HepG2 (cell line): ENCODE data around the gene TBL3. TPM values are rescaled to one million over a fixed set of nuclear protein-coding genes. Genes with fewer than 3 reads are reported as not detected.
A peak's percentile ranks its signal among the peaks of the same experiment; 100 is the strongest.

Experiments used
- EHMT2 ChIP-seq: fragments of 200-600 bp; sonication (generic); IDR thresholded peaks from 2 replicates; pipeline ENCODE4 v1.7.0; 2017; ENCODE audit warnings: antibody characterized with exemption, low read depth, low read length, borderline replicate concordance
- GTF2F1 ChIP-seq: fragments of 150-350 bp; IDR thresholded peaks from 2 replicates; pipeline ENCODE4 v1.6.1; 2014; ENCODE audit warnings: low read length
- HOXA3 ChIP-seq: sonication (generic); formaldehyde crosslinking; IDR thresholded peaks from 2 replicates; pipeline ENCODE4 v1.5.0; 2020; ENCODE audit warnings: missing genetic modification reagents
- IKZF4 ChIP-seq: sonication (generic); formaldehyde crosslinking; IDR thresholded peaks from 2 replicates; pipeline ENCODE4 v1.5.1; 2020; ENCODE audit warnings: borderline replicate concordance, mild to moderate bottlenecking, low read depth, missing genetic modification reagents; ENCODE audit errors: not compliant biosample characterization
- MAFK ChIP-seq, 2 experiments: IDR thresholded peaks in 1 of 2; conservative IDR thresholded peaks in 1 of 2; 2 replicates each; pipeline ENCODE4 v1.6.1; 2011; ENCODE audit warnings: improper control_type of control experiment in 2 of 2, low read length in 2 of 2
- MED13 ChIP-seq: sonication (generic); formaldehyde crosslinking; IDR thresholded peaks from 2 replicates; pipeline ENCODE4 v1.5.0; 2020; ENCODE audit warnings: missing genetic modification reagents
- NONO ChIP-seq, 2 experiments: fragments of 450-650 bp in 1 of 2; sonication (generic) in 1 of 2; formaldehyde crosslinking in 1 of 2; IDR thresholded peaks in 1 of 2; conservative IDR thresholded peaks in 1 of 2; 2 replicates each; pipeline versions ENCODE4 v1.6.1 to v1.8.0; 2017 to 2022; ENCODE audit warnings: mild to moderate bottlenecking in 1 of 2, missing genetic modification reagents in 1 of 2, moderate library complexity in 1 of 2
- POGK ChIP-seq: sonication (generic); formaldehyde crosslinking; conservative IDR thresholded peaks from 2 replicates; pipeline ENCODE4 v1.8.0; 2022; ENCODE audit warnings: mild to moderate bottlenecking, moderate library complexity, missing genetic modification reagents
- RBAK ChIP-seq: sonication (generic); formaldehyde crosslinking; IDR thresholded peaks from 2 replicates; pipeline ENCODE4 v1.5.1; 2020; ENCODE audit warnings: mild to moderate bottlenecking, missing genetic modification reagents
- RFX3 ChIP-seq: IDR thresholded peaks from 2 replicates; pipeline ENCODE4 v1.6.1; 2016; ENCODE audit warnings: missing biosample characterization, missing genetic modification reagents
- SIX4 ChIP-seq: sonication (generic); formaldehyde crosslinking; IDR thresholded peaks from 2 replicates; pipeline ENCODE4 v1.4.0; 2020; ENCODE audit warnings: missing genetic modification reagents
- SMARCE1 ChIP-seq: fragments of 450-650 bp; IDR thresholded peaks from 2 replicates; pipeline ENCODE4 v1.6.1; 2017; ENCODE audit warnings: borderline replicate concordance
- YY1 ChIP-seq: IDR thresholded peaks from 2 replicates; pipeline ENCODE4 v1.6.1; 2011; ENCODE audit warnings: low read length, low read depth, moderate library complexity, mild to moderate bottlenecking; ENCODE audit not compliant: insufficient read depth, insufficient replicate concordance
- ZBTB37 ChIP-seq: sonication (generic); formaldehyde crosslinking; IDR thresholded peaks from 2 replicates; pipeline ENCODE4 v1.4.0; 2020; ENCODE audit warnings: mild to moderate bottlenecking, missing genetic modification reagents
- ZNF367 ChIP-seq: sonication (generic); formaldehyde crosslinking; IDR thresholded peaks from 2 replicates; pipeline ENCODE4 v1.4.0; 2020; ENCODE audit warnings: missing genetic modification reagents, borderline replicate concordance
- ZNF552 ChIP-seq: sonication (generic); formaldehyde crosslinking; IDR thresholded peaks from 2 replicates; pipeline ENCODE4 v1.9.0; 2022; ENCODE audit warnings: missing genetic modification reagents, mild to moderate bottlenecking, borderline replicate concordance
- ZNF557 ChIP-seq: sonication (generic); formaldehyde crosslinking; IDR thresholded peaks from 2 replicates; pipeline ENCODE4 v1.4.0; 2020; ENCODE audit warnings: missing genetic modification reagents
- ZNF709 ChIP-seq: sonication (generic); formaldehyde crosslinking; IDR thresholded peaks from 2 replicates; pipeline ENCODE4 v1.5.0; 2020; ENCODE audit warnings: mild to moderate bottlenecking, missing genetic modification reagents
- polyA plus RNA-seq, 8 experiments: library from polyadenylated mRNA; depleted of rRNA in 3 of 8; stranded (reverse) in 7 of 8; unstranded in 1 of 8; fragments of >200 nt; fragmentation: Illumina TruSeq in 4 of 8; extraction: Trizol in 4 of 8; gene quantifications; 2 replicates each; pipeline versions ENCODE4 v1.2.1 to v1.2.3, GENCODE V29; 2011 to 2016; ENCODE audit warnings: low read depth in 4 of 8, missing spikeins in 1 of 8, mixed read lengths in 1 of 8; ENCODE audit not compliant: insufficient read depth in 1 of 8
- total RNA-seq, 5 experiments: library from RNA; depleted of rRNA; stranded (reverse); fragments of >200 nt; fragmentation: Illumina TruSeq; extraction: Trizol; gene quantifications; 2 replicates each; pipeline ENCODE4 v1.2.3, GENCODE V29; 2016; ENCODE audit warnings: low read depth in 1 of 5
- TF ChIP-seq, protein P1 (sequence below): IDR thresholded peaks from 2 replicates; pipeline ENCODE4 v1.6.1; 2018; ENCODE audit warnings: missing genetic modification reagents
- TF ChIP-seq, protein P2 (sequence below): IDR thresholded peaks from 2 replicates; pipeline ENCODE4 v1.6.1; 2016; ENCODE audit warnings: mild to moderate bottlenecking, missing biosample characterization, missing genetic modification reagents
- TF ChIP-seq, protein P3 (sequence below): sonication (generic); formaldehyde crosslinking; IDR thresholded peaks from 2 replicates; pipeline ENCODE4 v1.4.0; 2020; ENCODE audit warnings: missing genetic modification reagents

TBL3 gene
- total and polyA plus RNA-seq, 2 of the 13 experiments (the other 11 are each of a cell fraction or from before 2014, with no cell fraction given): 16.8 to 38.0 TPM

GRCh38 chr16:1971796-1972489, at the start of gene TBL3 (continued):
- TF ChIP-seq NONO (IDR thresholded peaks at IDR 0.05): no peak
- peak; percentile 99 for TF ChIP-seq NONO (CRISPR knock-in tag; conservative IDR thresholded peaks at IDR 0.05)
- TF ChIP-seq SIX4 (CRISPR knock-in tag): 0 out of 2 replicates have a peak, but pooled peaks have one; percentile 18
- peak; percentile 100 for TF ChIP-seq HOXA3
- no peak for TF ChIP-seq RFX3 (CRISPR knock-in tag)
- TF ChIP-seq, protein P1, sequence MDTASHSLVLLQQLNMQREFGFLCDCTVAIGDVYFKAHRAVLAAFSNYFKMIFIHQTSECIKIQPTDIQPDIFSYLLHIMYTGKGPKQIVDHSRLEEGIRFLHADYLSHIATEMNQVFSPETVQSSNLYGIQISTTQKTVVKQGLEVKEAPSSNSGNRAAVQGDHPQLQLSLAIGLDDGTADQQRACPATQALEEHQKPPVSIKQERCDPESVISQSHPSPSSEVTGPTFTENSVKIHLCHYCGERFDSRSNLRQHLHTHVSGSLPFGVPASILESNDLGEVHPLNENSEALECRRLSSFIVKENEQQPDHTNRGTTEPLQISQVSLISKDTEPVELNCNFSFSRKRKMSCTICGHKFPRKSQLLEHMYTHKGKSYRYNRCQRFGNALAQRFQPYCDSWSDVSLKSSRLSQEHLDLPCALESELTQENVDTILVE (CRISPR knock-in tag): peak; percentile 95
- TF ChIP-seq RBAK (CRISPR knock-in tag): no peak; the same call in 1 of the 2 replicates
- TF ChIP-seq GTF2F1: no peak
- peak; percentile 87 for TF ChIP-seq ZNF552 (CRISPR knock-in tag)
- no peak for TF ChIP-seq ZBTB37 (CRISPR knock-in tag)
- TF ChIP-seq, protein P2, sequence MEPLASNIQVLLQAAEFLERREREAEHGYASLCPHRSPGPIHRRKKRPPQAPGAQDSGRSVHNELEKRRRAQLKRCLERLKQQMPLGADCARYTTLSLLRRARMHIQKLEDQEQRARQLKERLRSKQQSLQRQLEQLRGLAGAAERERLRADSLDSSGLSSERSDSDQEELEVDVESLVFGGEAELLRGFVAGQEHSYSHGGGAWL: 0 out of 2 replicates have a peak, but pooled peaks have one; percentile 34
- TF ChIP-seq MAFK (conservative IDR thresholded peaks at IDR 0.05 in 1 of 2, IDR thresholded peaks at IDR 0.05 in 1 of 2; ENCODE audit: low read length in 2 of 2): 0 out of 4 replicates have a peak, but pooled peaks of 1 of the 2 experiments have one; percentile 11
- peak; percentile 98 for TF ChIP-seq POGK
- no peak for TF ChIP-seq EHMT2
- peak; percentile 100 for TF ChIP-seq YY1
- TF ChIP-seq MED13 (CRISPR knock-in tag): 0 out of 2 replicates have a peak, but pooled peaks have one; percentile 25
- TF ChIP-seq SMARCE1: no peak
- TF ChIP-seq ZNF709: no peak
- TF ChIP-seq ZNF367: no peak
- peak; percentile 61 for TF ChIP-seq IKZF4 (CRISPR knock-in tag)
- TF ChIP-seq, protein P3, sequence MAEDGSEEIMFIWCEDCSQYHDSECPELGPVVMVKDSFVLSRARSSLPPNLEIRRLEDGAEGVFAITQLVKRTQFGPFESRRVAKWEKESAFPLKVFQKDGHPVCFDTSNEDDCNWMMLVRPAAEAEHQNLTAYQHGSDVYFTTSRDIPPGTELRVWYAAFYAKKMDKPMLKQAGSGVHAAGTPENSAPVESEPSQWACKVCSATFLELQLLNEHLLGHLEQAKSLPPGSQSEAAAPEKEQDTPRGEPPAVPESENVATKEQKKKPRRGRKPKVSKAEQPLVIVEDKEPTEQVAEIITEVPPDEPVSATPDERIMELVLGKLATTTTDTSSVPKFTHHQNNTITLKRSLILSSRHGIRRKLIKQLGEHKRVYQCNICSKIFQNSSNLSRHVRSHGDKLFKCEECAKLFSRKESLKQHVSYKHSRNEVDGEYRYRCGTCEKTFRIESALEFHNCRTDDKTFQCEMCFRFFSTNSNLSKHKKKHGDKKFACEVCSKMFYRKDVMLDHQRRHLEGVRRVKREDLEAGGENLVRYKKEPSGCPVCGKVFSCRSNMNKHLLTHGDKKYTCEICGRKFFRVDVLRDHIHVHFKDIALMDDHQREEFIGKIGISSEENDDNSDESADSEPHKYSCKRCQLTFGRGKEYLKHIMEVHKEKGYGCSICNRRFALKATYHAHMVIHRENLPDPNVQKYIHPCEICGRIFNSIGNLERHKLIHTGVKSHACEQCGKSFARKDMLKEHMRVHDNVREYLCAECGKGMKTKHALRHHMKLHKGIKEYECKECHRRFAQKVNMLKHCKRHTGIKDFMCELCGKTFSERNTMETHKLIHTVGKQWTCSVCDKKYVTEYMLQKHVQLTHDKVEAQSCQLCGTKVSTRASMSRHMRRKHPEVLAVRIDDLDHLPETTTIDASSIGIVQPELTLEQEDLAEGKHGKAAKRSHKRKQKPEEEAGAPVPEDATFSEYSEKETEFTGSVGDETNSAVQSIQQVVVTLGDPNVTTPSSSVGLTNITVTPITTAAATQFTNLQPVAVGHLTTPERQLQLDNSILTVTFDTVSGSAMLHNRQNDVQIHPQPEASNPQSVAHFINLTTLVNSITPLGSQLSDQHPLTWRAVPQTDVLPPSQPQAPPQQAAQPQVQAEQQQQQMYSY (CRISPR knock-in tag): no peak
- peak; percentile 21; the same call in 1 of the 2 replicates for TF ChIP-seq ZNF557 (CRISPR knock-in tag)
